Left ventricle myocardium inferior (tissue), 1 donor: Measurements from ENCODE around the gene TRPC3. TPM values are rescaled to one million over a fixed set of nuclear protein-coding genes. Genes with fewer than 3 reads are reported as not detected.

Experiments
- DNase-seq: peaks from one replicate; pipeline ENCODE4 v3.0.0-alpha.2; 2020
- H3K27ac ChIP-seq: fragments of 200-600 bp; replicated peaks from 2 replicates; pipeline ENCODE4 v1.8.0; 2021
- H3K27me3 ChIP-seq: fragments of 200-600 bp; 2 replicates; pipeline ENCODE4 v1.8.0; 2021; ENCODE audit warnings: low read depth
- H3K36me3 ChIP-seq: fragments of 200-600 bp; 2 replicates; pipeline ENCODE4 v1.8.0; 2021
- H3K4me1 ChIP-seq: fragments of 200-600 bp; 2 replicates; pipeline ENCODE4 v1.8.0; 2021
- H3K4me3 ChIP-seq: fragments of 200-600 bp; 2 replicates; pipeline ENCODE4 v1.8.0; 2021; ENCODE audit warnings: mild to moderate bottlenecking, moderate library complexity
- H3K9me3 ChIP-seq: fragments of 200-600 bp; replicated peaks from 2 replicates; pipeline ENCODE4 v1.8.0; 2021
- intact Hi-C: fragments of 100-400 bp; cut with micrococcal nuclease; formaldehyde crosslinking; loops from one replicate; pipeline ENCODE4 v1.11.0; 2022
- total RNA-seq: library from RNA; stranded (reverse); fragmentation: NEBNext Ultra II Directional; extraction: Animal tissue kit (Norgen Biotek cat#: 25700); gene quantifications from one replicate; pipeline ENCODE4 v1.2.1, GENCODE V29; 2021
- TF ChIP-seq, protein P1 (sequence below): fragments of 200-600 bp; IDR thresholded peaks from 2 replicates; pipeline ENCODE4 v1.8.0; 2021; ENCODE audit warnings: antibody characterized with exemption, mild to moderate bottlenecking, borderline replicate concordance
- donor health status: DM: no; HTN: yes; CAD: no; lungs with severe emphysema.

The TRPC3 gene
- total RNA-seq, 1 donor from 2014 or later: 0.25 TPM

GRCh38 chr4:121950680-121951520 lies 960 bp downstream of the TRPC3 start:
- intact Hi-C loops: no loop called here
- Histone ChIP-seq H3K27me3 (peaks cover 74% of the 10 kb centered on the region), H3K4me1 (peaks cover 24% of the 10 kb centered on the region), H3K4me3 (peak overlapping the region; percentile 77), H3K9me3 (no peaks in the 10 kb centered on the region), H3K36me3 (no peaks in the 10 kb centered on the region), H3K27ac (peak overlapping the region; percentile 48)
- TF ChIP-seq, protein P1, sequence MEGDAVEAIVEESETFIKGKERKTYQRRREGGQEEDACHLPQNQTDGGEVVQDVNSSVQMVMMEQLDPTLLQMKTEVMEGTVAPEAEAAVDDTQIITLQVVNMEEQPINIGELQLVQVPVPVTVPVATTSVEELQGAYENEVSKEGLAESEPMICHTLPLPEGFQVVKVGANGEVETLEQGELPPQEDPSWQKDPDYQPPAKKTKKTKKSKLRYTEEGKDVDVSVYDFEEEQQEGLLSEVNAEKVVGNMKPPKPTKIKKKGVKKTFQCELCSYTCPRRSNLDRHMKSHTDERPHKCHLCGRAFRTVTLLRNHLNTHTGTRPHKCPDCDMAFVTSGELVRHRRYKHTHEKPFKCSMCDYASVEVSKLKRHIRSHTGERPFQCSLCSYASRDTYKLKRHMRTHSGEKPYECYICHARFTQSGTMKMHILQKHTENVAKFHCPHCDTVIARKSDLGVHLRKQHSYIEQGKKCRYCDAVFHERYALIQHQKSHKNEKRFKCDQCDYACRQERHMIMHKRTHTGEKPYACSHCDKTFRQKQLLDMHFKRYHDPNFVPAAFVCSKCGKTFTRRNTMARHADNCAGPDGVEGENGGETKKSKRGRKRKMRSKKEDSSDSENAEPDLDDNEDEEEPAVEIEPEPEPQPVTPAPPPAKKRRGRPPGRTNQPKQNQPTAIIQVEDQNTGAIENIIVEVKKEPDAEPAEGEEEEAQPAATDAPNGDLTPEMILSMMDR: no peak
- no peak for DNase-seq

DNA sequence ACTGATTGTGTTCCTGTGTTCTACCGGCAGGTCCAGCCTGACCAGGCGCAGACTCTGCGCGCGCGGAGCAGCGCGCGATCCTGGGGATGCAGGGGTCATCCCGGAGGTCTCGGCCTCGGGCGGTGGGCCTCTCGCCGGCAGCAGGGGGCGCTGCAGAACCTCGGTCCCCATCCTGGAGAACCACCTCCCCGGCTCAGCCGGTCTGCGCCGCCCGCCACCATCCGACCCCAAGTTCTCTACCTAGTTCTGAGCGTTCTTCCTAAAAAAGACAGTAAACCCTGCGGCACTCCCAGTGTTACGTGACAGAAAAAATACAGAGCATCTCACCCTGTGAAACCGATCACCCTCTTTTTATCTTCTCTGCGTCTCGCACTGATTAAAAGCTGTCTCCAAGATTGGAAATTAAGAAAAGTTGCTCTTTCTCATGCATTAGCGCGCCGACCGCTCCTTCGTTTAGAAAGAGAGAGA lies 1.6 kb downstream of the TRPC3 start:
- H3K9me3 ChIP-seq: no peaks in the 10 kb centered on the region
- DNase-seq: peak; percentile 84
- H3K27ac ChIP-seq: peak overlapping the region; percentile 48
- intact Hi-C loops: no loop called here
- H3K27me3 ChIP-seq: peaks cover 73% of the 10 kb centered on the region
- H3K36me3 ChIP-seq: no peaks in the 10 kb centered on the region
- peaks cover 24% of the 10 kb centered on the region for H3K4me1 ChIP-seq
- TF ChIP-seq, protein P1: peak; percentile 83
- peak overlapping the region; percentile 77 for H3K4me3 ChIP-seq

GRCh38 chr4:121946644-121947043 lies 5.2 kb downstream of the TRPC3 start:
- DNase-seq: no peak
- TF ChIP-seq, protein P1: no peak
- Histone ChIP-seq H3K27ac (no peak overlapping the region), H3K4me1 (peaks cover 17% of the 10 kb centered on the region), H3K36me3 (no peaks in the 10 kb centered on the region), H3K27me3 (peaks cover 68% of the 10 kb centered on the region), H3K9me3 (no peaks in the 10 kb centered on the region), H3K4me3 (no peak overlapping the region)
- intact Hi-C loops: no loop called here

DNA sequence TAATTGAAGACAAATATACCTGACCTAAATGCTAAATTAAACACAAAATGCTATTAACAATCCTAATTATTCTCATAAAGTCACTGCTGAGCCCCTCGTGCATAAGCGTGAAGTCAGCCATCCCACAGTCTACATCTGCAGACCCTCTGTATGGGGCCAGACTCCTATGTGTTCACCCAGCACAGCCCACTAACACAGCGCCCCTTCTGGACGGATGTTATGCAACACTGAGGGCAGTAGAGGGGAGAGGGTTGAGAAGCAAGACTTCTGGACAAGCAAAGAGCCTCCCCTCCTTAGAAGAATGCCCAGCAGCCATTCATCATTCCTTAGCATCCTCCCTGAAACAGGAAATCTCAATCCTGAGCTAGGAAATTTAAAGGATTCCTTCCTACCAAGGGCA lies 7.9 kb downstream of the TRPC3 start:
- no peak overlapping the region for H3K4me3 ChIP-seq
- peaks cover 66% of the 10 kb centered on the region for H3K27me3 ChIP-seq
- no peak overlapping the region for H3K27ac ChIP-seq
- no peaks in the 10 kb centered on the region for H3K9me3 ChIP-seq
- no peak for DNase-seq
- TF ChIP-seq, protein P1: no peak
- peaks cover 5% of the 10 kb centered on the region for H3K4me1 ChIP-seq
- no peaks in the 10 kb centered on the region for H3K36me3 ChIP-seq
- intact Hi-C loops: no loop called here

GRCh38 chr4:121939690-121940089 lies 12.2 kb downstream of the TRPC3 start:
- peaks cover 5% of the 10 kb centered on the region for H3K4me1 ChIP-seq
- TF ChIP-seq, protein P1: no peak
- H3K27me3 ChIP-seq: peaks cover 51% of the 10 kb centered on the region
- no peaks in the 10 kb centered on the region for H3K9me3 ChIP-seq
- H3K4me3 ChIP-seq: no peak overlapping the region
- intact Hi-C loops: no loop called here
- no peak for DNase-seq
- H3K36me3 ChIP-seq: no peaks in the 10 kb centered on the region
- no peak overlapping the region for H3K27ac ChIP-seq
